Glutamatergic neuron (in vitro differentiated cells): Measurements from ENCODE around the gene PCNX3. TPM values are rescaled to one million over a fixed set of nuclear protein-coding genes. Genes with fewer than 3 reads are reported as not detected.

Experiments used
- DNase-seq: peaks from one replicate; pipeline ENCODE4 v3.0.0; 2022
- H3K27ac Mint-ChIP-seq: one replicate; pipeline ENCODE4 v1.8.0; 2020; ENCODE audit warnings: mild to moderate bottlenecking, mixed read lengths, inconsistent platforms; ENCODE audit not compliant: unreplicated experiment
- H3K27me3 Mint-ChIP-seq: one replicate; pipeline ENCODE4 v1.8.0; 2020; ENCODE audit warnings: mild to moderate bottlenecking, moderate library complexity, mixed read lengths, inconsistent platforms; ENCODE audit not compliant: unreplicated experiment
- H3K36me3 Mint-ChIP-seq: one replicate; pipeline ENCODE4 v1.8.0; 2020; ENCODE audit warnings: mild to moderate bottlenecking, mixed read lengths, inconsistent platforms; ENCODE audit not compliant: unreplicated experiment
- H3K4me1 Mint-ChIP-seq: one replicate; pipeline ENCODE4 v1.8.0; 2020; ENCODE audit warnings: mild to moderate bottlenecking, low read depth, mixed read lengths, inconsistent platforms; ENCODE audit not compliant: unreplicated experiment
- H3K4me3 Mint-ChIP-seq: one replicate; pipeline ENCODE4 v1.8.0; 2020; ENCODE audit warnings: mild to moderate bottlenecking, mixed read lengths, inconsistent platforms; ENCODE audit not compliant: unreplicated experiment
- H3K9me3 Mint-ChIP-seq: one replicate; pipeline ENCODE4 v1.8.0; 2020; ENCODE audit warnings: mild to moderate bottlenecking, moderate library complexity, mixed read lengths, inconsistent platforms; ENCODE audit not compliant: unreplicated experiment
- CTCF ChIP-seq: fragments of 200-600 bp; sonication (generic); IDR thresholded peaks from one replicate; pipeline ENCODE4 v1.5.0; 2021; ENCODE audit not compliant: partially characterized antibody, unreplicated experiment
- total RNA-seq: library from RNA; stranded (reverse); fragmentation: NEBNext Ultra II Directional; extraction: Animal tissue kit (Norgen Biotek cat#: 25700); gene quantifications from one replicate; pipeline ENCODE4 v1.2.1, GENCODE V29; 2021; ENCODE audit not compliant: unreplicated experiment

The PCNX3 gene
- total RNA-seq, 1 donor from 2014 or later: 43.3 TPM

- peaks cover 13% of the 10 kb centered on the region for H3K36me3 Mint-ChIP-seq
- no peak overlapping the region for H3K4me3 Mint-ChIP-seq
- DNase-seq: no peak
- H3K4me1 Mint-ChIP-seq: peaks cover 16% of the 10 kb centered on the region
- peaks cover 16% of the 10 kb centered on the region for H3K9me3 Mint-ChIP-seq
- no peak for TF ChIP-seq CTCF
- H3K27ac Mint-ChIP-seq: no peak overlapping the region
- peaks cover 15% of the 10 kb centered on the region for H3K27me3 Mint-ChIP-seq
These were observed 39.1 kb downstream of the PCNX3 start for GRCh38 chr11:65654375-65655349.

GRCh38 chr11:65655570-65656332 lies 40.2 kb downstream of the PCNX3 start:
- DNase-seq: no peak
- Mint-ChIP-seq H3K4me3 (no peak overlapping the region), H3K36me3 (peaks cover 13% of the 10 kb centered on the region), H3K9me3 (peaks cover 20% of the 10 kb centered on the region), H3K27me3 (peaks cover 15% of the 10 kb centered on the region), H3K4me1 (peaks cover 13% of the 10 kb centered on the region), H3K27ac (no peak overlapping the region)
- no peak for TF ChIP-seq CTCF

GRCh38 chr11:65657426-65657825 lies 41.9 kb downstream of the PCNX3 start:
- Mint-ChIP-seq H3K9me3 (peaks cover 13% of the 10 kb centered on the region), H3K36me3 (peaks cover 13% of the 10 kb centered on the region), H3K4me3 (no peak overlapping the region), H3K27ac (no peak overlapping the region), H3K4me1 (peaks cover 8% of the 10 kb centered on the region), H3K27me3 (peaks cover 9% of the 10 kb centered on the region)
- no peak for TF ChIP-seq CTCF
- DNase-seq: no peak

- Mint-ChIP-seq H3K4me3 (no peak overlapping the region), H3K27ac (no peak overlapping the region), H3K4me1 (peaks cover 4% of the 10 kb centered on the region), H3K27me3 (peaks cover 7% of the 10 kb centered on the region), H3K36me3 (peaks cover 13% of the 10 kb centered on the region), H3K9me3 (peaks cover 8% of the 10 kb centered on the region)
- no peak for DNase-seq
- no peak for TF ChIP-seq CTCF
These were observed 42.8 kb downstream of the PCNX3 start for GRCh38 chr11:65658174-65659021.
